Skeletal muscle satellite cell (primary cell): Measurements from ENCODE around the gene FKBP8.

Experiments used
- H3K27me3 ChIP-seq: 2 replicates; pipeline ENCODE4 v1.7.0; 2013; ENCODE audit warnings: low read length; ENCODE audit not compliant: control insufficient read depth, insufficient read depth
- H3K36me3 ChIP-seq: 2 replicates; pipeline ENCODE4 v1.7.0; 2013; ENCODE audit warnings: mild to moderate bottlenecking, control low read depth, low read length; ENCODE audit not compliant: insufficient read depth
- H3K4me1 ChIP-seq: 2 replicates; pipeline ENCODE4 v1.7.0; 2013; ENCODE audit warnings: low read length; ENCODE audit not compliant: control insufficient read depth, insufficient read depth
- H3K4me2 ChIP-seq: 2 replicates; pipeline ENCODE4 v1.7.0; 2013; ENCODE audit warnings: mild to moderate bottlenecking, low read length
- H3K4me3 ChIP-seq: 2 replicates; pipeline ENCODE4 v1.7.0; 2013; ENCODE audit warnings: low read length
- H3K9ac ChIP-seq: 2 replicates; pipeline ENCODE4 v1.7.0; 2013; ENCODE audit warnings: mild to moderate bottlenecking, low read depth, low read length, moderate library complexity
- H3K9me3 ChIP-seq: replicated peaks from 2 replicates; pipeline ENCODE4 v1.7.0; 2013; ENCODE audit warnings: mild to moderate bottlenecking, control low read depth, low read length

Gene FKBP8

DNA sequence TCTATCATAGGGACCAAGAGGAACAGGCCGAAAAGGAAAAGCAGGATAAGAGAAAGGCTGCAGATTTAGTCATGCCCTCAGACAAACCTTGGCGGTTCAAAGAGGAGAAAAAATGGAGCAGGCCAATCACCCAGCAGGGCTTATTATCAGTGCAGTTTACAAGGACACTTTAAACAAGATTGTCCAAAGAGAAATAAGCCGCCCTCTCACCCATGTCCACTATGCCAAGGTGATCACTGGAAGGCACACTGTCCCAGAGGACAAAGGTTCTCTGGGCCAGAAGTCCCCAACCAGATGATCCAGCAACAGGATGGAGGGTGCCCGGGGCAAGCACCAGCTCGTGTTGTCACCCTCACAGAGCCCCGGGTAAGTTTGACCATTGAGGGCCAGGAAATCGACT lies 36.9 kb upstream of the FKBP8 start:
- Histone ChIP-seq H3K4me1 (no peaks in the 10 kb centered on the region), H3K4me3 (no peak overlapping the region), H3K27me3 (no peaks in the 10 kb centered on the region), H3K9me3 (no peaks in the 10 kb centered on the region), H3K36me3 (peaks cover 24% of the 10 kb centered on the region), H3K4me2 (no peak overlapping the region), H3K9ac (no peak overlapping the region)

DNA sequence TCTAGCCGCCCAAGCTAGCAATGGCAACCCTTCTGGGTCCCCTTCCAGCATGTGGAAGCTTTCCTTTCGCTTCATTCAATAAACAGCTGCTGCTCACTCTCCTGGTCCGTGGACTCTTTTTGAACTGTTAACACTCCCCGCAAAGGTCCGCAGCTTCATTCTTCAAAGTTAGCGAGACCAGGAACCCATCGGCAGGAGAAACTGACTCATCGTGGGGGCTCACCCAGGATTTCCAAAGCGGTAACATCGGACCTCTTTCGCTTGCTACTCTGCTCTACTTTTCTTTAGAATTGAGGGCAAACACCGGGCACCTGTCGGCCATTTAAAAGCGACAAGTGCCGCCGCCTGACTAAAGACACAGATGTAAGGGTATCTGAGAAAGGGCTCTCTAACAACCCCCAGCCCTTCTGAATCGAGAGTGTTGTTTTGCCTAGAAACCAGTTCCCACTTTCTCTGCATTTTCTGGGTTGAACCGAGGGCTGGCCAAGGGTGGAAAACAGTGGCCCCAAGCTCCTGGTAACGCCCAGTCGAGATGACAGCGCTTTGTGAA lies 34.1 kb upstream of the FKBP8 start:
- peaks cover 12% of the 10 kb centered on the region for H3K4me1 ChIP-seq
- H3K4me2 ChIP-seq: no peak overlapping the region
- no peaks in the 10 kb centered on the region for H3K9me3 ChIP-seq
- no peak overlapping the region for H3K9ac ChIP-seq
- peaks cover 51% of the 10 kb centered on the region for H3K36me3 ChIP-seq
- H3K4me3 ChIP-seq: no peak overlapping the region
- no peaks in the 10 kb centered on the region for H3K27me3 ChIP-seq

- H3K4me3 ChIP-seq: no peak overlapping the region
- H3K9me3 ChIP-seq: no peaks in the 10 kb centered on the region
- no peak overlapping the region for H3K9ac ChIP-seq
- peaks cover 51% of the 10 kb centered on the region for H3K36me3 ChIP-seq
- H3K27me3 ChIP-seq: no peaks in the 10 kb centered on the region
- peaks cover 12% of the 10 kb centered on the region for H3K4me1 ChIP-seq
- H3K4me2 ChIP-seq: no peak overlapping the region
Measured at GRCh38 chr19:18576383-18576782, 33.0 kb upstream of the FKBP8 start.

GRCh38 chr19:18574691-18575291 lies 31.4 kb upstream of the FKBP8 start:
- Histone ChIP-seq H3K36me3 (peaks cover 51% of the 10 kb centered on the region), H3K9me3 (no peaks in the 10 kb centered on the region), H3K4me2 (no peak overlapping the region), H3K9ac (no peak overlapping the region), H3K4me1 (peaks cover 15% of the 10 kb centered on the region), H3K27me3 (no peaks in the 10 kb centered on the region), H3K4me3 (no peak overlapping the region)

- Histone ChIP-seq H3K36me3 (peaks cover 66% of the 10 kb centered on the region), H3K9me3 (no peaks in the 10 kb centered on the region), H3K4me3 (peak within 1 kb of the TSS; percentile 87), H3K4me1 (peaks cover 15% of the 10 kb centered on the region), H3K9ac (peak within 1 kb of the TSS; percentile 96), H3K27me3 (no peaks in the 10 kb centered on the region), H3K4me2 (peak within 1 kb of the TSS; percentile 95)
Measured at GRCh38 chr19:18571564-18572344, 28.4 kb upstream of the FKBP8 start, which contains the start of gene UBA52. Gene UBA52 (plus strand): TSS chr19:18571857. CDS start chr19:18573301, 1,444 bp downstream.

DNA sequence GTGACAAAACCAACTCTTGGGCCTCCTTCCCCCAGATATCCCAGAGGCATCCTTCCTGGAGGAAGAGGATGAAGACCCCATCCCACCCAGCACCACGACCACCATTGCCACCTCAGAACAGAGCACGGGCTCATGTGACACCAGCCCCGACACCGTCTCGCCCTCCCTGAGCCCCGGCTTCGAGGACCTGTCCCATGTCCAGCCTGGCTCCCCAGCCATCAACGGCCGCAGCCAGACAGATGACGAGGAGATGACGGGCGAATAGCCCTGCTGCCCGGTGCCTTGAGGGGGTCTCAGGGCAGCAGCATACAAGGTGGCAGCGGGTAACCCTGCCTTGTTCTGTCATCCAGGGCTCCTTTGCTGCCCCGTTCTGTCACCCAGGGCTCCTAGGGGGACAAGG lies 25.0 kb upstream of the FKBP8 start:
- Histone ChIP-seq H3K4me3 (no peak overlapping the region), H3K4me1 (peaks cover 13% of the 10 kb centered on the region), H3K36me3 (peaks cover 55% of the 10 kb centered on the region), H3K4me2 (no peak overlapping the region), H3K9ac (no peak overlapping the region), H3K27me3 (no peaks in the 10 kb centered on the region), H3K9me3 (no peaks in the 10 kb centered on the region)

DNA sequence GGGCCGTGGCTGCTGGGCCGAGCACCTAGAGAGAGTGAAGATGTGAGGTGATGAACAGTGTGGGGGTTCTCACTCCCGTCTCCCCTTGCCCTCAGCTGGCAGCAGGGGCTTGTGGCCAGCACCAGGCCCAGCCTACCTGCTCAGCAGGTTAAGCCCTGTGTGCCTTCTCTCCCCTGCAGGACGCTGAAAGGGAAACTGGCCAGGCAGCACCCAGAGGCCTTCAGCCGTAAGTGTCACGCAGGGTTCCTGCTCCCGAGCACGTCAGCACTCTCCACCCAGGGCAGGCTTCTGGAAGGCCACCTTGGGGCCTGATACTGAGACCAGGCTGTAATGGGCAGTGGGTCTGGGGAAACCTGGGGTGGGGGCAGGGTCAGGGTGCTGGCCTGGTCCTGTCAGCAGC lies 23.6 kb upstream of the FKBP8 start:
- Histone ChIP-seq H3K4me2 (no peak overlapping the region), H3K27me3 (no peaks in the 10 kb centered on the region), H3K9me3 (no peaks in the 10 kb centered on the region), H3K36me3 (peaks cover 52% of the 10 kb centered on the region), H3K4me1 (peaks cover 13% of the 10 kb centered on the region), H3K4me3 (no peak overlapping the region), H3K9ac (no peak overlapping the region)

- no peaks in the 10 kb centered on the region for H3K9me3 ChIP-seq
- H3K4me3 ChIP-seq: peak overlapping the region; percentile 25
- peaks cover 31% of the 10 kb centered on the region for H3K36me3 ChIP-seq
- peak overlapping the region; percentile 37 for H3K4me2 ChIP-seq
- H3K27me3 ChIP-seq: no peaks in the 10 kb centered on the region
- peaks cover 32% of the 10 kb centered on the region for H3K4me1 ChIP-seq
- H3K9ac ChIP-seq: peak overlapping the region; percentile 21
Measured at GRCh38 chr19:18562086-18562485, 18.7 kb upstream of the FKBP8 start.

- Histone ChIP-seq H3K4me1 (peaks cover 32% of the 10 kb centered on the region), H3K36me3 (peaks cover 16% of the 10 kb centered on the region), H3K9me3 (no peaks in the 10 kb centered on the region), H3K27me3 (no peaks in the 10 kb centered on the region), H3K4me3 (no peak overlapping the region), H3K9ac (no peak overlapping the region), H3K4me2 (peak overlapping the region; percentile 97)
Measured at GRCh38 chr19:18559685-18560084, 16.3 kb upstream of the FKBP8 start.

GRCh38 chr19:18558604-18559003 lies 15.2 kb upstream of the FKBP8 start:
- Histone ChIP-seq H3K4me2 (peak overlapping the region; percentile 97), H3K36me3 (peaks cover 9% of the 10 kb centered on the region), H3K27me3 (no peaks in the 10 kb centered on the region), H3K4me3 (peak overlapping the region; percentile 93), H3K4me1 (peaks cover 32% of the 10 kb centered on the region), H3K9ac (peak overlapping the region; percentile 97), H3K9me3 (no peaks in the 10 kb centered on the region)

DNA sequence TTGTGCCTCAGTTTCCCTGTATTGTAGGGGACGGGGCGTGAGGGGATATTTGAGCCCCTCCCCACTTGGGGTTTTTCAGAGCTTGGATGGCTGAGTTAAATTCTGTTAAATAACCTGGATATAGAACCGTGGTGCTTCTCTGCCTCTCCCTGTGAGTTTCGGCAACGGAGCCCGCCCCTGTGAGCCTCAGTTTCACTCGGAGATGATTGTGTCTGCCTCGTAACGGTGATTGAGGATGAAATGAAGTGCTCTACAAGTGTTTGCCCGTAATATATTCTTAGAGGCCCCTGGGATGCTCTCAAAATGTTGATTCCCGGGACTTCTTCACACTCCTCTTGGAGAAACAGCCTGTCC lies 14.8 kb upstream of the FKBP8 start:
- Histone ChIP-seq H3K9ac (peak overlapping the region; percentile 97), H3K9me3 (no peaks in the 10 kb centered on the region), H3K4me2 (peak overlapping the region; percentile 97), H3K36me3 (peaks cover 9% of the 10 kb centered on the region), H3K4me1 (peaks cover 32% of the 10 kb centered on the region), H3K27me3 (no peaks in the 10 kb centered on the region), H3K4me3 (peak overlapping the region; percentile 93)
